Right ventricle myocardium inferior (tissue), 1 donor: Measurements from ENCODE around the gene NAV2. TPM values are rescaled to one million over a fixed set of nuclear protein-coding genes. Genes with fewer than 3 reads are reported as not detected.

Experiments
- ATAC-seq: fragments of 200-7000 bp; cut with Tn5 transposase; one replicate; pipeline ENCODE4 v1.9.1; 2020; ENCODE audit warnings: mild to moderate bottlenecking, moderate library complexity
- DNase-seq: peaks from one replicate; pipeline ENCODE4 v3.0.0; 2021; ENCODE audit errors: missing footprints
- intact Hi-C: fragments of 100-400 bp; cut with DNase I; formaldehyde crosslinking; loops from one replicate; pipeline ENCODE4 v1.11.0; 2022
- total RNA-seq: library from RNA; stranded (reverse); fragmentation: NEBNext Ultra II Directional; extraction: Animal tissue kit (Norgen Biotek cat#: 25700); gene quantifications from one replicate; pipeline ENCODE4 v1.2.1, GENCODE V29; 2021
- donor health status: DM: no; HTN: yes; CAD: no; lungs with severe emphysema.

The NAV2 gene
- total RNA-seq, 1 donor from 2014 or later, result 14.0 TPM

DNA sequence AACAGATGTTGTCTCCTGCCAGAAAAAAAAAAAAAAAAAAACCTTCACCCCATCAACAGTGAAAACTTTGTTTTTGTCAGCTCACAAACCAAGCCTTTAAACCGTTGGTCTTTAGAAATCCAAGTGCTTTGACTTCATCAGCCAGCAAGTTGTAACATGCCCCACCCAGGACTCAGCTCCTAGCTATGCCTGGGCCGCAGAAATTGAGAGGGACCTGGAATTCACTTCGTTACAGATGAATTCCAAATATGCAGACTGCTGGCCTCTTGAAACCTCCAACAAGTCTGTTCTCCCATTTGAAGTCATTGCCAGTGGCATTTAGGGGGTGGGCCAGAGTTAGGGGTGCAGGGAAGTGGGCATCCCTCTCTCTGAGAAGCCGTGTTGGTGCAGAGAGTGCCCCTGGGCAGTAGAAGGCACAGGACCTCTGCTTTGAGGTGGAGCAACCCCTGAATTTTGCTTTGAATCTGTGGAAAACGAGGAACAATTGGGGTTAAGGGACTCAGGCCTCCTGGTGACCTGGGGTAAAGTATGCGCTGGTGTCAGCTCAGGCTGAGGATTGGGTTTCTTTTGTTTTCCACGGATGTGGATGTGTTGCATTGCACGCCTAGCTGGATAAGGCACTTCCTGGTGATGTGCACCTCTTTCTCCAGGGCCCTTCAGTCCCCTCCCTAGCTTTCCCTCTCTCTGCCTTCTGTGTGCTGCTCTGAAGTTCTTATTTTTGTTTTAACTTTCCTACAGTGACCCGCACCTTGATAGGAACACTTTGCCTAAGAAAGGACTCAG lies 338.1 kb downstream of the NAV2 start:
- intact Hi-C loops, result loop anchor here (5.0 kb wide), 1 partner anchor 58 kb away; no protein-coding TSS in a partner anchor

DNA sequence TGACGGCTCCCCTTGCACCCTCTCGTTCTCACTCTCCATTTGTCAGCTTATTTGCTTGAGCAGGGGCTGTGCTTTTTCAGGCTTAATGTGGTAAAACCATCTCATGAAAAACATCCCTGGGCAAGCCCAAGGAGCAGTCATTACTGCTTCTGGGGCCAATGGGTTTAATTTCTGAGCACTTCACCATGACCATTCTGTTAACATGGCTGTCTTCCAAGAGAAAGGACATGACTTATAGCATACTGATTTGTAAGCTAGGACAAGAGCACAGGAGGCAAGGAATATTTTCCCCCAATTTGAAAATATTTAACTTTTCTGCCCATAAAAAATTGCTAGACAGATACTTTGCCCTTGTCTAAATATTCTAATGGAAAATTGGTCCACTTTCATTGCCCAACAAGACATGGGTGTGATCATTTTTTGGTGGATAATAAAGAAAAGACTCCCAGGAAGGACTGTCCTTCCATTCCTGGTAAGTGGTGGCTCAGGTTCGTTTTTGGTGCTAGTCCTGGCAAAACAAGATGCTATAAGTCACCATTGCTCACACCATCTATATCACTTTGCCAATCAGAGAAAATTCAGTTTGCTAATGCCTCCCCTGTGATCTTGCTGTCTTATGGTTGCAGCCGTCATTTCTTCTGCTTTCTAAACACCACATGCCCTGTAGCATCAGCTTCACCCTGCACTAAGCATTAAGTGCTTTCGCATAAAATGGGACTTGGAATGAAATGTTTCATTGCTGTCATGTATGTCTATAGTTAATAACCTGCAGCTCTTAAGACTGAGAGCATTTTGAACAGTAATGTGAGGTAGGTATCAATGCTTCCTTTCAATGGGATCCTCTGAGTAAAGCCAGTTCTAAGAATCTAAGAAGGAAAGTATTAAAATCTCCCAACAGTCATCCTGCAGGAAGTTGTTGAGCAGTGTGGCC lies 339.1 kb downstream of the NAV2 start:
- intact Hi-C loops, result loop anchor here (5.0 kb wide), 1 partner anchor 59 kb away; no protein-coding TSS in a partner anchor
- ATAC-seq (no peak), DNase-seq (no peak)

More for the DNA sequence above, 338.1 kb downstream of the NAV2 start:
- ATAC-seq (no peak), DNase-seq (no peak)

DNA sequence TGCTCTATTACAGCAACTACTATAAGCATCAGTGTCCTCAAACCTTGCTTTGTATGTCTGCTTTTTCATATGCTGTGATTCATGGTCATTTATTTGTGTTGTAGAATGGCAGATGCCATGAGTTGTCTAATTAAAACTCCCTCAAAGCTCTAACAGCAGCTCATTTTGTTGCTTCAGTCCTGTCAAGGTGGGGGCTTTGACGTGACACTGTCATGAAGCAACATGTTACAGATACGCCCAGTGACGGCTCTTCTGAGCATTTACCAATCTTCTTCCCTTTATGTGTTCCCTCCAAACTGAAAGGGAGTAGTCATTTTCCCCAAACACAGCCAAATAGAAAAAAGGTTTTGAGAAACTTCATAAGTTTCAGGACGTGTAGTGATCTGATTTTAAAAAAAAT lies 340.9 kb downstream of the NAV2 start:
- no peak for ATAC-seq
- no peak for DNase-seq
- intact Hi-C loops, result loop anchor here (5.0 kb wide), 1 partner anchor 61 kb away; no protein-coding TSS in a partner anchor

DNA sequence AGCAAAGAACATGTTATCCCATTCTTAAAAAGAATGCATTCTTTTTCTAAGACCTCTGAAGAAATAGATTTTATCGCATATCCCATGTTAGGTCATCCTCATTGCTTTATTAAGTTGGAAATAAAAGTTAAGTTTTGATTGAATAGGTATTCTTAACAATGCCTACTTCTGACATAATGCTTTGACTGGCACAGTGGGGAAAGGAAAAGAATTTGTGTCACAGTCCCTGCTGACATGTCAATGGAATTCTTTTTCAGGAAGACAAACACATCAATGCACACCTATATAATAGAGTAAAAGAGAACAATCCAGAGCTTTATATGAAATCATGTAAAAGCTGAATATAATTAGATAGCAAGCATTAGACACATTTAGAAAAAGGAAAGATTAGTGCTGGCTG lies 341.9 kb downstream of the NAV2 start:
- intact Hi-C loops, result loop anchor here (5.0 kb wide), 1 partner anchor 62 kb away; no protein-coding TSS in a partner anchor
- no peak for DNase-seq
- no peak for ATAC-seq

DNA sequence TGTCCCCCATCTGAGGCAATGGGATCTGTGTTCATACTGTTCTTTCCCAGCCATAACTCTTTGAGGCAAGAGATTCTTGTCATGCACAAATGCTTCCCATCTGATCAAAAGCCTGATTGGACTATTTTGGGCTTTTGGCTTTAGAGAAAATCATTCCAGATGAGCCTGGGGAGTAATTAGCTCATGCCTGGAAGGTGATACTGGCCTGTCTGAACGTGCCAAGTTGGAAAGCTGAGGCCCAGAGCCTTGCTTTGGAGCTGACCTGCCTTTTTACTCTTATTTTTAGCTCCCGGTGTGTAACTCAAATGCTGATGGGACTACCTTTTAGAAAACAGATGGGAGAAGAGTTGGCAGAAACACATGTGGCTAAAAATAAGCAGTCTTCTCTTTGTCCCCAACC lies 342.7 kb downstream of the NAV2 start:
- intact Hi-C loops, result no loop called here
- DNase-seq (no peak), ATAC-seq (peak; percentile 41)

DNA sequence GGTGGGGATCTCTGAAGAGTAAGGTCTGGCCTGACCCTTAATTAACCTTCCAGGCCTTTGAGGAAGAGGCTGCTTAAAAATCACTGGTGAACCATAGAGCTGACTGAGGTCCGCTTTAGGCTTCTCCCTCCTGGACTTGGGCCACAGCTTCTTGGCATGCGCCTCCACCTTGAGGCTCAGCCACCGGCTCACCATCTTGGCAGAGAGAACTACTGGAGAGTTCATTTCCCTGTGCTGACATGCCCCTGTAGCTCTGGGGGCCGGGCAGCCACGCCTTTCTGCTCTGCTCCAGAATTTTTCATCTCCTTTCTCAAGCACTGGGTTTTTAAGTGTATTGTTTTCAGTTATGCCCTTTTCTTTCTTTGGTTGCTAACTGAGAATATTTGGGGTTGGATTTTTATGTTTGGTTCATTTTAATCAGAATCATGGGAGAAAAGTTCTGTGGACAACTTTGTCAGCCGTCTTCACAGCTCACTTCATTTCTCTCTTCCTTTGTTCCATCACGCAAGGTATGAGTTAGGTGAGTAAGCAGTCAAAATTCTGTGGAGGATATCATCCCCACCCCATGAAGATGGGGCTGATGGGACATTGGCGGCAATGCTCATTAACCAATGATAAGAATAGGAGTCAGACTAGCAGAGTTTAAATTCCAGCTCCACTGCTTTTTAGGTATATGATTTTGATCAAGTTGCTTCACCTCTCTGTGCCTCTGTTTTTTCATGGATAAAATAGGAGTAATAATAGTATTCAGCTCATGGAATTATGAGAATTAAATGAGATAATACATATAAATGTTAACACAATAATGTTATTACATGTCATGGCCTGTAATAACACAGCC lies 343.7 kb downstream of the NAV2 start:
- DNase-seq, result no peak
- intact Hi-C loops, result no loop called here
- no peak for ATAC-seq

DNA sequence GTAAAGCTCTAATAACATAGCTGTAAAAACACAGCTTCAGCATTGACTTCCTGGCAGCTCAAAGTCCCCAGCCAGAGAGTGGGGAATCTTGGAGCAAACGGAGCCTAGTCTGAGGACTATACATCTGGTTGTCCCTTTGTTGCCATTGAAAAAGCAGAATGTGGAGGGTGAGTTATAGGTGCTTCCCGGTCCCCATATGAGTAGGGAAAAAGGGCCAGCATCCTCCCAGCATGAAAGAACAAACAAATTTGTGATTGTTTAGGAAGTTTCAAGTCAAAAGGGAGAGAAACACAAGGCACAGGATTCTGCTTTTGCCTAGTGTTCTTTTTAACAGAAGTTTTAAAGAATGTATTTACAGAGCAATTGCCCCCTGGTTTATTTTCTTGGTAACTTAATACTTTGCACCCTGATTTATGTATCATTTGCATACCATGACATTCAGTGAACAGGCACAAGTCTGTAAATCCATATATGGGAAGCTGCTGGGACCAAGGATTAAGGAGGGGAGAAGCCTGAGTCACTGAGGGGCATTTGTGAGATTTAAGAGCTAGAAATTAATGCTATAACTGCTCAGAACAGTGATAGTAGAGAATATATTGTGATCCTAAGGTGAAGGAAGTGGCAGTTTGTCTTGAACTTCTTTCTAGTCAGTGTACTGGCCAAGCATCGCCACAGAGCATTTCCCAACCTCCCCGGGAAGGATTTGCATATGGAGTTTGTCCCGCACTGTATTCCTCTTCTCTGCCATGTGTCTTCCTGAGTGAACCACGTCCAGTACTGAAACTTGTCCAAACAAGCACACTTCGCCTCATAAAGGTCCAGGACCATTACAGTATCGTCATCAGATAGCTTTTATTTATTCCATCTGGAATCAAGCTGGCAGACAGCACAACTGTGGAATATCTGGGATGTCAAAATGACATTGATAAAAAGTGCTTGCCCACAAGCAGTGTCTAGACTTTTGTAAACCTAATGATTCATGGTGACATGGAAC lies 344.6 kb downstream of the NAV2 start:
- DNase-seq (no peak), ATAC-seq (no peak)
- intact Hi-C loops, result no loop called here

DNA sequence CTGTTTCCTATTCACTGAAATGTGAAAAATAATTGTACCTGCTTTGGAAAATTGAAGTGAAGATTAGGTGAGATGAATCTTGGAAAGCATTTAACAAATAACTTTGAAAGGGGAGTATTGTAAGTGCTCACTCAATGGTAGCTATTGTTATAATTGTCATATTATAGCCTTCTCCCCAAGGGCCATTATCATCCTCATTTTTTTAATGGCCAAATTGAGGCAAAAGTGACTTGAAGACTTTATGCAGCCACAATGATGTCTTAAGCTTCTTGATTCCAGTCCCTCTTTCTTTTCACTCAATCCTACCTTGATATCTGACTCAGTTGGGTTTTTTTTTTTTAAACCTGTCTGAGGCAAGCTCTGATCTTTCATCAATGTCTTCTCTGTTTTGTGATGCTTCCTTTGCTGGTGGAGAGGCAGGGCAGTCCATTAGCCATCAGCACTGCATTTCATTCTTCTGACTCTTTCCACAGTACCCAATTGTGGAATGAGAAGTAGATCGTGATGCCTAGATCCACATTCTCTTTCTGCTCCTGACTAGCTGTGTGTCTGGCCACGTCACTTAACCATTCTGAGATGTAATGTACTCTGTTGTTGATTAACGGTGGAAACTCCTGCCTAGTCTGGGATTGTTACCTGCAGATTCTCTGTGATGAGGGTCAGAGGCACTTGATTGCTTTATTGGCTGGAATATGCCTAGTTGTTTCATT lies 346.3 kb downstream of the NAV2 start:
- no peak for DNase-seq
- intact Hi-C loops, result no loop called here
- no peak for ATAC-seq

DNA sequence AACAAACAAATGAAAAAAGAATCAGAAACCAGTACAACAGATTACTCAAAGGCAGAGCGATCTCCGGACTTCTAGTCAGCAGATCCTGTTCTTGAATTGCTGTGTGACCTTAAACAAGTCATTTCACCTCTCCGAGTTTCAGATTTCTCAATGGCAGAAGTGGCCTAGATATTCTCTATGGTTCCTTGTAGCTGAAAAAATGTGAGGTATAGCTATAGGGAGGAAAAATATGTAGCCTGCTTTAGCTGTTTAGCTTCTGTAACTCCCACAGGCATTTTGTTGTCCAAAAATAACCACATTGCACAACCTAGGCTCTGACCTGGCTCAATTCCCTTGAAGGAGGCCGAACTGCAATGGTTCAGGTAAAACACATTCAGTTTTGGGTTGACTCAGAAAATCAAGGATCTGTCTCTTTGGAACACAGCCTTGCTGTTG lies 347.0 kb downstream of the NAV2 start:
- no peak for ATAC-seq
- intact Hi-C loops, result no loop called here
- DNase-seq, result no peak

DNA sequence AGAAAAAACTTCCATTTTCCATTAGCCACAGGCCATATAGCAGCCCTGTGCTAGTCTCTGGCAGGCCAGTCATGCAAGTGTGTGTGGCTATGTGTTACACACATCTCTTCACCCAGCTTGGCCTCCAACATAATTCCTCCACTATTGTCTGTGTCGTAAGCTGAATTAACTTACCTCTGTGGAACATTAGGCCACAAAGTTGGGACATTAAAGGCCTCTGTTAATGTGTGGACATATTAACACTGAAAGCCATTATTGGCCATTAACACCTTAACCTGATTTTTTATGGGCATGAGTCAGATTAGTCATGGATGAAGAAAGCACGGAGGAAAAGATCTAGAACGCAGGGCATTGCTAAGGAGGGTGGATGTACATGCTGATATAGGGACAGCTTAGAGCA lies 347.5 kb downstream of the NAV2 start:
- DNase-seq (no peak), ATAC-seq (no peak)
- intact Hi-C loops, result no loop called here

DNA sequence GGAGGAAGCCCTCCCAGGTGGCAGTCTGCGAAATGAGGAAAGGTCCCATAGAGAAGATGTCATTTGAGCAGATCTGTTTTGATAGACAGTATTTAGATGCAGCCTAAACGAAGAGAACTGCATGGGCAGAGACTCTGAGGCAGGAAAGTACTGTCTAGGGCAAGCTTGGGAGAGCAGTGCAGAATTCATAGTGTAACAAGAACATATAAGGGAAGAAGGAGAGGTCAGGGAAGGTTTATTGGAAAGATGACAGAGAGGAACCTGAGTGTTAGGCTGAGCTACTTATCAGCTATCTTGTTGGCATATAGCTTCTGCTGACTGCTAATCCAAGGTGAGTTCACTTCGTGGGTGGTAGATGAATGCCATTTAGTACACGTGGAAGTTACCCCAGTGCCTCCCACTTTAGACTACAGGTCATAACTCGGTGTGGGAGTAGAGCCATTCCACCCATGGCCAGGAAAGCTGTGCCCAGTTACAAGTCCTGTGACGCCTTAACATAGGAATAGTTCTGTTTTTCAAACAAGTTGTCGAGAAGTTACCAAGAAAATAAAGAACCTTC lies 348.1 kb downstream of the NAV2 start:
- ATAC-seq (peak; percentile 25), DNase-seq (no peak)
- intact Hi-C loops, result no loop called here

DNA sequence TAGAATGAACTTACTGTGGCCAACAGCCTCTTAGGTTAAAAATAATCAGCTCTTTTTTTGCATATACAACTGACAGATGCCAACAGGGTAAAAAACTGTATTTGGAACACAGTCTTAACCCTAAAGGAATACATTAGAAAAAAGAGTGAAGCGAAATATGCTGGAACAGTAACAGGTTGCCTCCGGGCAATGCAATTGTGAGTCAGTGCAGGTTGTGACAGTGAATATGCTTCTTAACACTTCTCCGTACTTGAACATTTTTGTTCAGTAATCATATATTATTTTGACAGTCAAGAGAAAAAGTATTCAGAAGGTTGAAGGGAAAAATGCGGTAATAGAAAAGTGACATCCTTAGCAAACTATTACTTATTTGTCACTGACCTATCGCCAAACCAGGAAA lies 349.1 kb downstream of the NAV2 start:
- intact Hi-C loops, result no loop called here
- DNase-seq (no peak), ATAC-seq (no peak)

DNA sequence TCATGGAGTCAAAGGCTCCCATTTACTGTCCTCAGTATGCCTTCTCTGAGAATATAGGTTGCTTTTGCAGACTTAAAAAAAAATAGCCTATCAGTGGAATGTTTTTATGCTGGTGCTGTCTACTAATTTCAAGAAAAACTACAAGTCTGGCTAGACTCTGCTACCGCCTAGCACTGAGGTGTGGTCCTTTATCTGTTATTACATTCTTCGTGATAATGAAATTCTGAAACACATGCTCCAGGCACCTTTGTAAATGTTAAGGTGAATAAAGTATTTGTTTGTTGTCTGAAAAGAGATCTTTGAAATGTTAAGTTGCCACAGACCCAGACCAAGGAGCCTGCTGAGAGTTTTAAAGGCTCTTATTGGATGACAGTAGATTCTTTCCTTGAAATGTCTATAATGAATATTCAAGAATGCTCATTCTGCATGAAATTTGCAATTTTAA lies 352.3 kb downstream of the NAV2 start:
- ATAC-seq (no peak), DNase-seq (no peak)
- intact Hi-C loops, result no loop called here

DNA sequence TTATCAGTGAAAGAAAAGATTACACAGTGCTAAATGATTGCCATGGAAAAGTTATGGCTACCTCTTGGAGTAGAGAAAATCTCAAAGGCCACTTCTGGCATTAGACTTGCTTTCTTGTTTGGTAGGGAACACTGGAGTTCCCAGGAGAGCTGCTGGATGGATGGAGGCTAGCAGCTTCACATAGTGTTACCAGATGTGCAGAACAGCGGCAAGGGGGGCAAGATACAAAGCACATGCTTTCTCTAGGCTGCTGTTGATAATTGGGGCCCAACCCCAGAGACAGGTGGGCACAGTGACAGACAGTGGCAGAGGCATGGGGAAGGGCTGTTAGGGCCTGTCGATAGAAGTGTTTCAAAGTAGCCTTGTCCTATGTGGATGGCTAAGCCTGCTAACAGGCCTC lies 352.8 kb downstream of the NAV2 start:
- ATAC-seq (peak; percentile 24), DNase-seq (no peak)
- intact Hi-C loops, result no loop called here

DNA sequence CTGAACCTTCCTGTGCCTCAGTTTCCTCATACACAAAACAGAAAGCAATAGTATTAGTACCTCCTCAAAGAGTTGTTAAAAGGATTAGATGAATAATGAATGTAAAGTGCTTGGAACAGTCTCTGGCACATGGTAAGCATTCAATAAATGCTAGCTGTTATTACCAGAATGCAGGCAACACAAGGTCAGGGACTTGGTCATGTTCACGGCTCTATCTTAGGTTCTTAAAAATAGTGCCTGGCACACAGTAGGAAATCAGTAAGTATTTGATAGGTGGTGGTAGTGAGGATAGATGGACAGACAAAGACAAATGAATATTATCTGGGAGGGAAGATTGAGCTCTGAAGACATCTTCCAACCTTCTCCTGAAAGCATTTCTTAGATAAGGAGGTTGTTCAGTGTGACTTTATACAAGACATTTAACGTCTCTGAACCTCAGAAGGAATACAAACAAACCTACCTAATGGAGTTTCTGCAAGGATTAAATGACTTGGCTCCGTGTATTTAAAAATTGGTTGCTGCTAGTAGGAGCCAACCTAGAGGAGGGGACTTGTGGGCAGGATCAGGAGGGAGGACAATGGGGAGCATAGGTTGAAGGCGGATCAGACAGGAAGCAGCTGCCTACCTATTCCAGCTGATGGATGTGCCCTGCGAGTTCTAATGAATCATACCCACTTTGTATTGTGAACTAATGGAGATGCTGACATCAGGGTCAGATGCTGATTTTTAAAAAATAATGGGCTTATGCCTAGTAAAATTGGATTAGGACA lies 353.6 kb downstream of the NAV2 start:
- ATAC-seq, result peak; percentile 63
- intact Hi-C loops, result no loop called here
- no peak for DNase-seq

DNA sequence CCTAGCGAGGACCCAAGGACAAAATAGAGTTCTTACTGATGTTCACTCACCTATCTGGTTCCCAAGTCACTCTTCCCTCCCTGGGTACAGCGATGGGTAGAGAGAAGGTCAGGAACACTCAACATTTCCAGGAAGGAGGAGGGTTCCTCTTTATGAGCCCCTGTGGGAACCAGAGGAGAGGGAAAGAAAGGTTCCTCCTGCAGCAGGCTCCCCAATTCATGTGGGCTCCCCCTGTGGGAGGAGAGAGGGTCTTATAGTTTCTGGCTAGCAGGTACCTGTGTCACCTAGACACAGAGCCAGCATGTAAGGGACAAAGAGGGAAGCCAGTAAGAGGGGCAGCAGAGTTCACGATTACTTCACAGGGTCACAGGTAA lies 354.1 kb downstream of the NAV2 start:
- intact Hi-C loops, result no loop called here
- ATAC-seq (no peak), DNase-seq (no peak)
